Measurements from ENCODE around the gene SS18.

GRCh38 chr18:26088487-26088886 is 1.9 kb downstream of the SS18 start:
- TF ChIP-seq EZH2 (IDR thresholded peaks at IDR 0.05; ENCODE audit: borderline replicate concordance) (no peak), EZH2phosphoT487 (IDR thresholded peaks at IDR 0.05; ENCODE audit: low read depth, severe bottlenecking, unreplicated experiment) (no peak)
- TF ChIP-seq, protein P1, sequence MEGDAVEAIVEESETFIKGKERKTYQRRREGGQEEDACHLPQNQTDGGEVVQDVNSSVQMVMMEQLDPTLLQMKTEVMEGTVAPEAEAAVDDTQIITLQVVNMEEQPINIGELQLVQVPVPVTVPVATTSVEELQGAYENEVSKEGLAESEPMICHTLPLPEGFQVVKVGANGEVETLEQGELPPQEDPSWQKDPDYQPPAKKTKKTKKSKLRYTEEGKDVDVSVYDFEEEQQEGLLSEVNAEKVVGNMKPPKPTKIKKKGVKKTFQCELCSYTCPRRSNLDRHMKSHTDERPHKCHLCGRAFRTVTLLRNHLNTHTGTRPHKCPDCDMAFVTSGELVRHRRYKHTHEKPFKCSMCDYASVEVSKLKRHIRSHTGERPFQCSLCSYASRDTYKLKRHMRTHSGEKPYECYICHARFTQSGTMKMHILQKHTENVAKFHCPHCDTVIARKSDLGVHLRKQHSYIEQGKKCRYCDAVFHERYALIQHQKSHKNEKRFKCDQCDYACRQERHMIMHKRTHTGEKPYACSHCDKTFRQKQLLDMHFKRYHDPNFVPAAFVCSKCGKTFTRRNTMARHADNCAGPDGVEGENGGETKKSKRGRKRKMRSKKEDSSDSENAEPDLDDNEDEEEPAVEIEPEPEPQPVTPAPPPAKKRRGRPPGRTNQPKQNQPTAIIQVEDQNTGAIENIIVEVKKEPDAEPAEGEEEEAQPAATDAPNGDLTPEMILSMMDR (IDR thresholded peaks at IDR 0.05; ENCODE audit: poor library complexity), result no peak

Data from hepatocyte (in vitro differentiated cells).